Memory B cell (primary cell): ENCODE data around the gene ANK3.
A peak's percentile ranks its signal among the peaks of the same experiment; 100 is the strongest.

Source experiments
- ATAC-seq: fragments of 150-1000 bp; cut with Tn5 transposase; 2 replicates; pipeline ENCODE4 v1.10.0; 2021; ENCODE audit warnings: low read depth, mild to moderate bottlenecking, moderate library complexity
- DNase-seq, 2 donors: peaks; one replicate each; pipeline ENCODE4 v3.0.0; 2022; ENCODE audit warnings: low spot score in 2 of 2
- H3K27ac Mint-ChIP-seq: one replicate; pipeline ENCODE4 v1.8.0; 2022; ENCODE audit warnings: mild to moderate bottlenecking, moderate library complexity, mixed read lengths
- H3K27me3 Mint-ChIP-seq: one replicate; pipeline ENCODE4 v1.8.0; 2022; ENCODE audit warnings: mixed read lengths
- H3K36me3 Mint-ChIP-seq: one replicate; pipeline ENCODE4 v1.8.0; 2022; ENCODE audit warnings: mild to moderate bottlenecking, mixed read lengths
- H3K4me1 Mint-ChIP-seq: one replicate; pipeline ENCODE4 v1.8.0; 2022; ENCODE audit warnings: mixed read lengths
- H3K4me3 Mint-ChIP-seq: one replicate; pipeline ENCODE4 v1.8.0; 2022; ENCODE audit warnings: mild to moderate bottlenecking, moderate library complexity, mixed read lengths
- H3K9me3 Mint-ChIP-seq: one replicate; pipeline ENCODE4 v1.8.0; 2022; ENCODE audit warnings: mixed read lengths

Gene ANK3

DNA sequence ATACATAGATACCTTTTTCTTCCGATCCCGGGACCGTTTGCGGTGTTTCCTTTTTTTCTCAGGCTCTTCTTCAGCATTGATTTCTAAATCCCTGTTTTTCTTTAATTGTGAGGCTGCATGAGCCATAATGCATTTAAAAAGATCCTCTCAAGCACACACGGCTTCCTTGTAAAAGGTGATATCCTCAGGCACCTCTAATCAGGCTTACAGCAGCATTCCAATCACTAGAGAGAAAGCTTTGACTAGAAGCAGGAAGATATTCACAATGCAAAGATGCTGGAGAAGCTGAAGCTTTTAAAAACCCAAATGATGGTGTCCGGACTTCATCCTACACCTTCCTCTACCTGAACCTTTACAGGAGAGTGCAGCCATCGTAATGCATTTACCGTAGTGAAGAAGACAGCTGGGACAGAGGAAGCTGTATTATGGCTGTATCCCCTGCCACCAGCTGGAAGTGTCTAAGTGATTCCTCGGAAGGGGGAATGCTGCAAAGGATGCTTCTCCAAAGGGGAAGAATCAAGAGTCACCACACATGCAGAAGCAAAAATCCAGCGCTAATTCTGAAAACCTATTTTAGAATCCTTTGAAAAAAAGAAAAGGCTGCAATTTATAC, at the start of gene ANK3:
Gene ANK3 (minus strand): TSS at position 463 of the 613 bp plus-strand sequence. CDS start 337 bp downstream, at position 126.
- DNase-seq (no peak), ATAC-seq (no peak)
- Mint-ChIP-seq H3K4me3 (no peak within 1 kb of the TSS), H3K9me3 (no peaks in the 10 kb centered on the region), H3K36me3 (peaks cover 2% of the 10 kb centered on the region), H3K27me3 (no peaks in the 10 kb centered on the region), H3K4me1 (peaks cover 15% of the 10 kb centered on the region), H3K27ac (peak within 1 kb of the TSS; percentile 8)

- Mint-ChIP-seq H3K9me3 (no peaks in the 10 kb centered on the region), H3K4me3 (no peak overlapping the region), H3K27ac (no peak overlapping the region), H3K4me1 (no peaks in the 10 kb centered on the region), H3K36me3 (no peaks in the 10 kb centered on the region), H3K27me3 (no peaks in the 10 kb centered on the region)
- ATAC-seq (peak; percentile 50), DNase-seq (peak in 1 of 2 donors; percentile 20)
Measured at GRCh38 chr10:60434418-60435046, 44.9 kb upstream of the ANK3 start.

- no peak for DNase-seq
- Mint-ChIP-seq H3K27ac (no peak overlapping the region), H3K9me3 (no peaks in the 10 kb centered on the region), H3K4me1 (peaks cover 3% of the 10 kb centered on the region), H3K4me3 (no peak overlapping the region), H3K27me3 (no peaks in the 10 kb centered on the region), H3K36me3 (no peaks in the 10 kb centered on the region)
- ATAC-seq = no peak
Measured at GRCh38 chr10:60433684-60434083, 44.0 kb upstream of the ANK3 start.

DNA sequence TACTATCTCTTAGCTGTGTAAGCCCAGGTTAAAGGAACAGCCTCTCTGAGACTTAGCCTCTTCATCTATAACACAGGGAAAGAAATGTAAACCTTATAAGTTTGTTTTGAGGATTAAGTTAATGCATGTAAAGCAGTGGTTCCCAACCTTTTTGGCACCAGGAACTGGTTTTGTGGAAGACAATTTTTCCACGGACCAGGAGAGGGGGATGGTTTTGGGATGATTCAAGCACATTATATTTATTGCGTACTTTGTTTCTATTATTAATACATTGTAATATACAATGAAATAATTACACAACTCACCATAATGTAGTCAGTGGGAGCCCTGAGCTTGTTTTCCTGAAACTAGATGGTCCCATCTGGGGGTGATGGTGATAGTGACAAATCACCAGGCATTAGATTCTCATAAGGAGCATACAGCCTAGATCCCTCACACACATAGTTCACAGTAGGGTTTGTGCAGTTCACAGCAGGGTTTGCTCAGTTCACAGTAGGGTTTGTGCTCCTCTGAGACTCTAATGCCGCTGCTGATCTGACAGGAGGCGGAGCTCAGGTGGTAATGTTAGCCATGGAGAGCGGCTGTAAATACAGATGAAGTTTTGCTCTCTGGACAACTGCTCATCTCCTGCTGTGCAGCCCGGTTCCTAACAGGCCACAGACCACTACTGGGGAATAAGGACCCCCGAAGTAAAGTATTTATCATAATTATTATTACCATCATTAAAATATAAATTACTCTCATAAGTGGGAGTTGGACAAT, 41.3 kb upstream of the ANK3 start:
- ATAC-seq (no peak), DNase-seq (no peak)
- Mint-ChIP-seq H3K4me3 (no peak overlapping the region), H3K27ac (no peak overlapping the region), H3K9me3 (no peaks in the 10 kb centered on the region), H3K36me3 (peaks cover 3% of the 10 kb centered on the region), H3K4me1 (peaks cover 4% of the 10 kb centered on the region), H3K27me3 (no peaks in the 10 kb centered on the region)

GRCh38 chr10:60430017-60430416, 40.3 kb upstream of the ANK3 start:
- no peak overlapping the region for H3K4me3 Mint-ChIP-seq
- peaks cover 6% of the 10 kb centered on the region for H3K4me1 Mint-ChIP-seq
- H3K9me3 Mint-ChIP-seq = no peaks in the 10 kb centered on the region
- no peaks in the 10 kb centered on the region for H3K27me3 Mint-ChIP-seq
- DNase-seq (no peak), ATAC-seq (no peak)
- H3K36me3 Mint-ChIP-seq = peaks cover 4% of the 10 kb centered on the region
- H3K27ac Mint-ChIP-seq = no peak overlapping the region

- H3K36me3 Mint-ChIP-seq = peaks cover 6% of the 10 kb centered on the region
- DNase-seq (no peak), ATAC-seq (no peak)
- no peak overlapping the region for H3K4me3 Mint-ChIP-seq
- peaks cover 10% of the 10 kb centered on the region for H3K4me1 Mint-ChIP-seq
- no peak overlapping the region for H3K27ac Mint-ChIP-seq
- H3K9me3 Mint-ChIP-seq = no peaks in the 10 kb centered on the region
- H3K27me3 Mint-ChIP-seq = no peaks in the 10 kb centered on the region
Measured at GRCh38 chr10:60429084-60429849, 39.6 kb upstream of the ANK3 start.

DNA sequence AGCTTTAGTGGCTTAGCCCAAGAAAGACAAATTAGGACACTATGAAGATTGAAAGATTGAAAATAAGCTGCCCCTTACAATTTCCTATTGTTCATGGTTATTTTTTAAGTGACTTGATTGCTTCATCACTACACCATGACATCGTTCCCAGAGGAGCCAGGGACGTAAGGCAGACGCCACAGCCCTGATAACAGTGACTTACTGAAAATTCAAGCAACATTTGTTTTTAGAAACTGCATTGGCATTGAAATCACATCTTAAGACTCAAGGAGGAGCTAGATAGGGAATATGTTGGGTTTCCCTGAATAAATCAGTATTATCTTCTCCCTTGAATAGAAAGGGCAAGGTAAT, 38.7 kb upstream of the ANK3 start:
- Mint-ChIP-seq H3K36me3 (peaks cover 6% of the 10 kb centered on the region), H3K4me3 (no peak overlapping the region), H3K27ac (no peak overlapping the region), H3K4me1 (peaks cover 10% of the 10 kb centered on the region), H3K27me3 (no peaks in the 10 kb centered on the region), H3K9me3 (no peaks in the 10 kb centered on the region)
- no peak for ATAC-seq
- no peak for DNase-seq

DNA sequence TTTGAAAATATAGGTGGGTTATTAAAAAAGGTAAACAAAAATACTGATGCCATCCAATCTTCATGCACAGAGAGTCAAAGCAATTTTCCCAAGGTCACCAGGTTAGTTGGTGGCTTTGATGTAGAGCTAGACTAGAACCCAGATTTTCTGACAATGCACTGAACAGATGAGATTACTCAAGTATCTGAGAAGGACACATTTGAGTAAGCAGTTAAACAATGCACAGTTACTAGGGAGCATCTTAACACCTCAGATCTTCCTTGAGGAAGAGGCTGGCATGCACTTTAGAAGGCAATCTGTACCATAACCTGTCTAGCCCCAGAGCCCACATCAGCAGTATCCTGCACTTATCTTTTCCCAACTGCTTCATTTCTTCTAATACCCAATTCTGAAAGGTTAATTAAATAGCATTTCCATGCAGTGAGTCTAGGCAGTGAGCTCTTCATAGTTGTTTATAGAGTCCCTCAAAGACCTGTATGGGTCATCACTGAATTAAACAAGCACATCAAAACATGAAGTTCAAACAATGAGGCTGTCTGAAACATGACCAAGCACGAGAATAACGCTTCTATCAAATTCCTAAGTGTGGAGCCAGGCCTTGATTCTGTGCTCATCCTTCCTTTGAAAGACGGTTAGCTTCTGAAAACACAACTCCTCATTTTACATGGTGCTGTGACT, 38.2 kb upstream of the ANK3 start:
- H3K4me1 Mint-ChIP-seq = peaks cover 10% of the 10 kb centered on the region
- ATAC-seq (no peak), DNase-seq (no peak)
- H3K27me3 Mint-ChIP-seq = no peaks in the 10 kb centered on the region
- H3K9me3 Mint-ChIP-seq = no peaks in the 10 kb centered on the region
- H3K27ac Mint-ChIP-seq = no peak overlapping the region
- H3K4me3 Mint-ChIP-seq = no peak overlapping the region
- H3K36me3 Mint-ChIP-seq = peaks cover 6% of the 10 kb centered on the region

- DNase-seq (no peak), ATAC-seq (no peak)
- peaks cover 6% of the 10 kb centered on the region for H3K36me3 Mint-ChIP-seq
- no peaks in the 10 kb centered on the region for H3K9me3 Mint-ChIP-seq
- H3K27ac Mint-ChIP-seq = no peak overlapping the region
- peaks cover 10% of the 10 kb centered on the region for H3K4me1 Mint-ChIP-seq
- H3K27me3 Mint-ChIP-seq = no peaks in the 10 kb centered on the region
- H3K4me3 Mint-ChIP-seq = no peak overlapping the region
Measured at GRCh38 chr10:60427148-60427547, 37.5 kb upstream of the ANK3 start.

- H3K9me3 Mint-ChIP-seq = no peaks in the 10 kb centered on the region
- no peak overlapping the region for H3K27ac Mint-ChIP-seq
- DNase-seq (no peak), ATAC-seq (no peak)
- H3K4me3 Mint-ChIP-seq = no peak overlapping the region
- no peaks in the 10 kb centered on the region for H3K27me3 Mint-ChIP-seq
- H3K4me1 Mint-ChIP-seq = peaks cover 10% of the 10 kb centered on the region
- H3K36me3 Mint-ChIP-seq = peaks cover 6% of the 10 kb centered on the region
Measured at GRCh38 chr10:60426425-60426824, 36.8 kb upstream of the ANK3 start.

GRCh38 chr10:60425392-60426110, 35.9 kb upstream of the ANK3 start:
- peaks cover 10% of the 10 kb centered on the region for H3K4me1 Mint-ChIP-seq
- H3K27me3 Mint-ChIP-seq = no peaks in the 10 kb centered on the region
- H3K4me3 Mint-ChIP-seq = no peak overlapping the region
- H3K27ac Mint-ChIP-seq = no peak overlapping the region
- peaks cover 6% of the 10 kb centered on the region for H3K36me3 Mint-ChIP-seq
- no peak for ATAC-seq
- no peaks in the 10 kb centered on the region for H3K9me3 Mint-ChIP-seq
- DNase-seq = no peak

GRCh38 chr10:60424971-60425370, 35.3 kb upstream of the ANK3 start:
- no peak overlapping the region for H3K27ac Mint-ChIP-seq

GRCh38 chr10:60423920-60424319, 34.2 kb upstream of the ANK3 start:
- Mint-ChIP-seq H3K27ac (no peak overlapping the region), H3K9me3 (no peaks in the 10 kb centered on the region), H3K4me3 (no peak overlapping the region), H3K27me3 (no peaks in the 10 kb centered on the region), H3K4me1 (peaks cover 7% of the 10 kb centered on the region), H3K36me3 (peaks cover 6% of the 10 kb centered on the region)
- DNase-seq (no peak), ATAC-seq (no peak)

More at GRCh38 chr10:60424971-60425370, 35.3 kb upstream of the ANK3 start:
- ATAC-seq (no peak), DNase-seq (no peak)
- Mint-ChIP-seq H3K27me3 (no peaks in the 10 kb centered on the region), H3K36me3 (peaks cover 6% of the 10 kb centered on the region), H3K4me3 (no peak overlapping the region), H3K9me3 (no peaks in the 10 kb centered on the region), H3K4me1 (peaks cover 10% of the 10 kb centered on the region)
